Transverse colon (tissue), 3 donors: ENCODE data around the gene VPS35L.

Experiments
- EP300 ChIP-seq: sonication (generic); formaldehyde crosslinking; IDR thresholded peaks from one replicate; pipeline ENCODE4 v1.6.1; 2017; ENCODE audit warnings: antibody characterized with exemption, low read depth
- POLR2A ChIP-seq: fragments of 450-650 bp; IDR thresholded peaks from one replicate; pipeline ENCODE4 v1.6.1; 2016; ENCODE audit warnings: antibody characterized with exemption, mild to moderate bottlenecking, moderate library complexity
- TF ChIP-seq, protein P1 (sequence below), 5 experiments: fragments of 200-600 bp in 3 of 5; fragments of 450-650 bp in 2 of 5; sonication (generic) in 3 of 5; IDR thresholded peaks; 1 replicate in 2 of 5; 2 replicates in 3 of 5; pipeline ENCODE4 v1.5.1; 2016 to 2017; ENCODE audit warnings: antibody characterized with exemption in 5 of 5, inconsistent platforms in 3 of 5, mild to moderate bottlenecking in 2 of 5, moderate library complexity in 1 of 5

- TF ChIP-seq, protein P1, sequence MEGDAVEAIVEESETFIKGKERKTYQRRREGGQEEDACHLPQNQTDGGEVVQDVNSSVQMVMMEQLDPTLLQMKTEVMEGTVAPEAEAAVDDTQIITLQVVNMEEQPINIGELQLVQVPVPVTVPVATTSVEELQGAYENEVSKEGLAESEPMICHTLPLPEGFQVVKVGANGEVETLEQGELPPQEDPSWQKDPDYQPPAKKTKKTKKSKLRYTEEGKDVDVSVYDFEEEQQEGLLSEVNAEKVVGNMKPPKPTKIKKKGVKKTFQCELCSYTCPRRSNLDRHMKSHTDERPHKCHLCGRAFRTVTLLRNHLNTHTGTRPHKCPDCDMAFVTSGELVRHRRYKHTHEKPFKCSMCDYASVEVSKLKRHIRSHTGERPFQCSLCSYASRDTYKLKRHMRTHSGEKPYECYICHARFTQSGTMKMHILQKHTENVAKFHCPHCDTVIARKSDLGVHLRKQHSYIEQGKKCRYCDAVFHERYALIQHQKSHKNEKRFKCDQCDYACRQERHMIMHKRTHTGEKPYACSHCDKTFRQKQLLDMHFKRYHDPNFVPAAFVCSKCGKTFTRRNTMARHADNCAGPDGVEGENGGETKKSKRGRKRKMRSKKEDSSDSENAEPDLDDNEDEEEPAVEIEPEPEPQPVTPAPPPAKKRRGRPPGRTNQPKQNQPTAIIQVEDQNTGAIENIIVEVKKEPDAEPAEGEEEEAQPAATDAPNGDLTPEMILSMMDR (IDR thresholded peaks at IDR 0.05), result no peak
- no peak for TF ChIP-seq EP300
- no peak for TF ChIP-seq POLR2A
These were observed 33.1 kb upstream of the VPS35L start for GRCh38 chr16:19522397-19522732.
